Measurements from ENCODE around the gene BCL2L12.
"Not testable (repeated sequence)": the region's sequence is repeated elsewhere in the genome, so short reads cannot be mapped to it uniquely, and the experiment has no call there.

Gene BCL2L12

GRCh38 chr19:49718511-49718910, 52.8 kb downstream of the BCL2L12 start:
- no peak for DNase-seq

- no peak for DNase-seq
Measured at GRCh38 chr19:49718991-49719390, 53.3 kb downstream of the BCL2L12 start.

DNA sequence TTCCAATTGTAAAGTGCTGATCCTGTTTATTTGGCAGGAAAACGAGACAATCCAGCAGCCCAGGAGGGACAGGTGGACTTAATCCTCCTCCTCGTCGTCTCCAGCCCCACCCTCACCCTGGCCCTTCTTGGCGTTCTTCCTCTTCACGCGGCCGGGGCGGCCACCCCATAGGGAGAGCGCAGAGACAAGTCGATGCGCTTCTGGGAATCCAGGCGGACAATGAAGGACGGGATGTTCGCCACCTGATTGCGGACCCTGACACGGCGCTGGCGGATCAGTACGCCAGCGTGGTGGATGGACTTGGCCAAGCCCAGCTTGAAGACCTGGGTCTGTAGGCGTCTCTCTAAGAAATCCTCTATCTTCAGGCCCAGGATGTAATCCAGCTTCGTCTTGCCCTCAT, 53.7 kb downstream of the BCL2L12 start:
- DNase-seq, result not testable (repeated sequence)

Data from HCEC 1CT (cell line).